Activated T-helper 9 cell treated with anti-CD3 and anti-CD28 coated beads, Interleukin-2, amount 50 U/mL, for 16 hours (primary cell): ENCODE data around the gene CLEC17A.
"Not testable (repeated sequence)": the region's sequence is repeated elsewhere in the genome, so short reads cannot be mapped to it uniquely, and the experiment has no call there.

ENCODE experiments used
- DNase-seq: peaks from one replicate; pipeline ENCODE4 v3.0.0-alpha.2; 2020; ENCODE audit warnings: low read depth

The CLEC17A gene

GRCh38 chr19:14582894-14583340 lies at the start of gene CLEC17A:
CLEC17A (plus strand) TSS chr19:14583084; CDS start chr19:14583161, 77 bp downstream.
- no peak for DNase-seq

- no peak for DNase-seq
These were observed 49.4 kb upstream of the CLEC17A start for GRCh38 chr19:14533450-14533849.

GRCh38 chr19:14536926-14537692 lies 45.8 kb upstream of the CLEC17A start:
- DNase-seq, result no peak

- no peak for DNase-seq
These were observed 42.0 kb upstream of the CLEC17A start for GRCh38 chr19:14540741-14541525.

DNA sequence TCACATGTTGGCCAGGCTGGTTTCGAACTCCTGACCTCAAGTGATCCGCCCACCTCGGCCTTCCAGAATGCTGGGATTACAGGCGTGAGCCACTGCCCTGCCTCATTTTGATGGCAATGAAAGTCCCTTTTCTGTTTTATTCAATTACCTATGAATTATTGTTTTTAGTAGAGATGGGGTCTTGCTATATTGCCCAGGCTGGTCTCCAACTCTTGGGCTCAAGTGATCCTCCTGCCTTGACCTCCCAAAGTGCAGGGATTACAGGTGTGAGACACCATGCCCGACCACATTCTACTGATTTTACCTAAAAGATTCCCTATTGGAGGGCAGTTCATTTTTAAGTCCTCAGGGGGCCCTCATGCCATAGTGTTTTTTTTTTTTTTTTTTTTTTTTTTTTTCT lies 40.9 kb upstream of the CLEC17A start:
- DNase-seq, result not testable (repeated sequence)

DNA sequence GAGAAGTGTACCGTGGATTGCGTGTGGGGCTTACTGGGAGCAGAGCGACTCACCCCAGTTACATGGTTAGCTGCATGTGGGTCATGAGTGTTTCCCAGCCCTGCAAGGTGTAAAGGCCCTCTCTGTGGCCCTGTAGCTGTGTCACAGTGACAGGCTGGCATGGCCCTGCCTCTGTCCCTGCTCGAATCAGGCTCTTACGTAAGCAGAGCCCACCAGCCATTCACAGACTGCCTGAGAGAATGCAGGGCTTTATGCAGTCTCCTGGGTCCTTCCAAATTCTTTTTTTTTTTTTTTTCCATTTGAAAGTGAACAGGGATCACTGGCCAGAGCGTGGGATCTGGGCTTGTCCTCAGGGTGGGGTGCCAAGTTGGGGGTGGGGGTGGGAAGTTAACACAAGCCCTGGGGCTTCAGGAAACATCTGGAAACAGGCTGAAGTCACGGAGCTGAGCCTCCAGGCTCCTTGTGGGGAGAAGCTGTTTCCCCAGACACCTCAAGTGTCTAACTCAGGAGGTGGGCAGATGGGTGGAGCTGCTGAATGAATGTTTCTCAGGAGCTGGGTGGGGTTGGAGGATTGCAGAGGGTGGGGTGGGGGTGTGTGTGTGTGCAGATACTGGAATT lies 40.1 kb upstream of the CLEC17A start:
- DNase-seq, result no peak

GRCh38 chr19:14544047-14544446 lies 38.8 kb upstream of the CLEC17A start:
- DNase-seq, result no peak

DNA sequence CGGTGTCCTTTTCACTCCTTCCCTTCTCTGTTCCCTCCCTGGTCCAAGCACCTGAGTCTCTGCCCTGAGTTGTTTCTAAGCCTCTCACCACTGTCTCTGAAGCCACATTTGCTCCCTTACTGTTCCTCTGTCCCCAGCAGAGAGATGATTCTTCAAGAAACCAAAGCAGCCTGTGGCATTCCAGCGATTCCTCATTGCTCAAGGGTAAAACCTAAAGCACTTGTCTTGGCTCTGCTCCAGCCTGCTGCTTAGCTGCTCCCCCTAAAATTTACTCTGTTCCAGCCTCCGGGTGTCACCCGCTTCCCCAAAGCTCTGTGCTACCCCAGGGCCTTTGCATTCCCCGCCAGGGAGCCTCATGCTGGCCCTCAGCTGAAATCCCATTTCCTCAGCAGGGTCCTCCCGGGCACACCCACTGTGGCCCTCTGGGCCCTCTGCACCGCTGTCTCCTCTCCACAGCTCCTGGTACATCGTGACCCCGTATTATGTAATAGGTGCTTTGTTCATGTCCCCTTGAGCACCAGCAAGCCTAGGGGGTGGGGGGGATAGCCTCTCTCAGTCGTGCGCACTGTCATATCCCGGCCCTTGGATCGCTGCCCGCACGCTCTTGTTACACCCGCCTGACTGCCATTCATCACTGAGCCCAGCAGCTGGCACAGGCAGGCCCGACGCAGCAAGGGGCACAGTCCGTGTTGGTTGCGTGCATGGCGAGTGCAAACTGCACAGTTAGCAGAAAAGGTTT lies 37.7 kb upstream of the CLEC17A start:
- DNase-seq, result no peak

DNA sequence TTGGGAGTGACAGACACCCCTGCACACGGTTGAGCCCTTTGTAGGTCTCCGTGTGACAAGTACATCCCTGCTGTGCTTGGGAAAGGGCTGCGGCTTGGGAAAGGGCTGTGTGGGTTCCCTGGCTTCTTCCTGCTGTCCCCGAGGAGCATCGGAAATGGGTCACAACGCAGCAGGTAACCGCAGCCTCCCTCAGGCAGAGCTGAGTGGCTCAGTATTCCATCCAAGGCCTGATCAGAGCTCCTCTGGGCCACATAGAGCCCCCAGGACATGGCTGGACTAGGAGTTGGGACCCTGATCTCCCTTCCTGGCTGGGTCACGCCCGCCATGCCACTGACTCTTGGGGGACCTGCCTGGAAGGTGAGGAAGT lies 37.2 kb upstream of the CLEC17A start:
- no peak for DNase-seq

- DNase-seq, result no peak
These were observed 32.6 kb upstream of the CLEC17A start for GRCh38 chr19:14550201-14550754.

DNA sequence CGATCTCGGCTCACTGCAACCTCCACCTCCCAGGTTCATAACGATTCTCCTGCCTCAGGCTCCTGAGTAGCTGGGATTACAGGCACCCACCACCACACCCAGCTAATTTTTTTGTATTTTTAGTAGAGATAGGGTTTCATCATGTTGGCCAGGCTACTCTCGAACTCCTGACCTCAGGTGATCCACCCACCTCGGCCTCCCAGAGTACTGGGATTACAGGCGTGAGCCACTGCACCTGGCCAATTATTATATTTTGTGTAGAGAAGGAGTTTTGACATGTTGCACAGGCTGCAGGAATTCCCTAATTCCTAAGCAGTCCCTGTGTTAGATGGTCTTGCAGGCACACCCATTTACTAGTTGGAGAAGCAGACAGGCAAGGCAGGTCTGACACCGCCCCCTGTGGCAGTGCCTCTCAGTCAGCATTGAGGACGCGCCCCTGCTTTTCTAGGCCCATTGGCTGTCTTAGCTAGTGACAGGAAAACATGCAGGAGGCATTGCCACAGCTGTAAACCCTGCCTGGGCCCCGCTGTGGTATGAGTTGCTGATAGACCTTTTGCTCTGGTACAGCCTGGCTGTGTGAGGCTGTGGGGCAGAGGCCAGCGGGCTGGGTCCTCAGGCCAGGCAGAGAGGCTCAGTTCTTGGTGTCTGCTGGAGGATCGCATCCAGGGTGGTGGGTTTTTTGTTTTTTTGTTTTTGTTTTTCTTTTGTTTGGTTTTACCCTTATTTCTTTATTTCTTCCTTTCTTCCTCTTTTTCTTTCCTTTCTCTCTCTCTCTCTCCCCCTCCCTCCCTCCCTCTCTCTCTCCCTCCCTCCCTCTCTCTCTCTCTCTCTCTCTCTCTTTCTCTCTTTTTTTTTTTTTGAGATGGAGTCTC lies 31.5 kb upstream of the CLEC17A start:
- peak; percentile 44 for DNase-seq

DNA sequence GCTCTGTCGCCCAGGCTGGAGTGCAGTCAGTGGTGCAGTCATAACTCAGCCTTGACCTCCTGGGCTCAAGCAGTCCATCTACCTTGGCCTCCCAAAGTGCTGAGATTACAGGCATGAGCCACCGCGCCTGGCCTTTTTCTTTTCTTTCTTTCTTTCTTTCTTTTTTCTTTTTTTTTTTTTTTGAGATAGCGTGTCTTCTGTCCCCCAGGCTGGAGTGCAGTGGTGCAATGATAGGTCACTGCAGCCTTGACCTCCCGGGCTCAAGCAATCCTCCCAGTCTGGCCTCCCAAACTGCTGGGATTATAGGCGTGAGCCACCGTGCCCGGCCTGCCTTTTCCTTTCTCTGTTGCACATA lies 30.9 kb upstream of the CLEC17A start:
- not testable (repeated sequence) for DNase-seq

DNA sequence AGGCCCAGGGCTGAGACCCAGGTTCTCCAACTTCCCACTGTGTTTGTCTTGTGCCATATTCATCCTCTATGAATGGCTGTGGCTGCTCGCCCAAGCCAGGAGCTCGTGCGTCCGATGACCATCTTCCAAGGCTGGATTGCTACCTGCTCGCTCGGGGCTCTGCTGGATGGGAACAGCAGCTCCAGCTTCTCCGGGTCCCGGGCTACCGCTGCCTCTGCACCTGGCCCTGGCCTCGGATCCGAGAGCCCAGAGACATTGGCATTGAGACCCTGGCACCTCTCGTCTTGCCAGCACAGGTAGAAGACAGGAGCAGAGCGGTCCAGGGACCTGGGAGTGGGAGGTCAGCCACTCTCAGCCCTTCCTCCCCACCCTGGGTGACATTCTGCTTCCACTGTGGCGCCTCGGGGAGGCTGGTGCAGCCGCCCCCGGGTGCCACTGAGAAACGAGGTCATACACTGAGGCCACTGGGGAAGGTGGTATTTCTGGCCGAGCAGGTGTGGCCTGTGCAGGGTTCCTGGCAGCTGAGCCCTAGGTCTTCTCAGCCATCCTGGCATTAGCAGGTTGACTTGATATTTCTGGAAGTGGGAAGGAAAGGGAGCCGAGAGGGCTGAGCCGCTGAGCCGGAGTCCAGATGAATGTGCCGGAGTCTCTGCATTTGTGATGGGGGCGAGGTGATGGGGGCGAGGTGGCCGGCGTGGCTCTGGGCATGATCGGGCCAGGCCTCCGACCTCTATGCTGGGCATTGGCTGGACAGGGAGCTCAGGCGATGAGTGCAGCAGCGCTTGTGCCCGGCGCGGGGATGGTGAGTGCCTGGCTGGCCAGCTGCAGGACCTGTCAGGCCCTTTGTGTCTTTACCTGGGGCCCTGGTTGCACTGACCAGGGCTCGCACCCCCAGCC lies 29.6 kb upstream of the CLEC17A start:
- DNase-seq, result no peak

DNA sequence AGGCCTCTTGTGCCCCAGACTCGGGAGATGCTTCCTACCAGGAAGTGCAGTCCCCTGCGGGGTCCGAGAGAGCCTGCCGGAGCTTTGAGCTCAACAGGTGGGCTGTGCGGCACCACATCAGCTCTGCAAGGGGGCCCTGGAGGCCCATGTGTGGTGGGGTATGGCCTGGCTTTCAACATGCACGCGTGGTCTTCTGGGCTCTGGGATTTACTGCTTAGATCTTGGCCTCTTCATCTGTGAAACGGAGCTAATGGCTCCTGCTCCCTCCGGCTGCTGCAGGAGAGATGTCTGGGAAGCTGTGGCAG lies 29.0 kb upstream of the CLEC17A start:
- DNase-seq, result no peak

DNA sequence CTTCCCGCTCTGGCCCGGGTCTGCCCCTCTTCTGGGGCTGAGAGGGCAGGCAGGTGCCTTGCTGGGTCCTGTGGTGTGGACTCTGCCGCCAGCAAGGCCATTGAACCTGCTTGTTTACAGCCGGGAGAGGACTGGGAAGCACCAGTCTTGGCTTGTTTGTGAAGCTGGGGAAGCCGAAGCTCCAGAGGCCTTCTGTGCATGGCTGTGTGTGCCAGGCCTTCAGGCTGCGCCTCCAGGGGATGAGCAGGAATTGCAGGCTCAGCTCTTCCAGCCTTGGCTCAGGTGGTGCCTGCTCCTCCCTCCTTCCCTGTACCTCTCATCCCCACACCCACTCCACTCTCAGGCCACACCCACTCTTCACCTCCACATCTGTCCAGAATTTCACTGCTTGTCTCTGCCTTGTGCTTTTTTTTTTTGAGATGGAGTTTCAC lies 28.5 kb upstream of the CLEC17A start:
- no peak for DNase-seq

GRCh38 chr19:14555918-14556661 lies 26.8 kb upstream of the CLEC17A start:
- no peak for DNase-seq

- peak; percentile 65 for DNase-seq
These were observed 26.2 kb upstream of the CLEC17A start for GRCh38 chr19:14556662-14557188.

- no peak for DNase-seq
These were observed 24.4 kb upstream of the CLEC17A start for GRCh38 chr19:14558370-14559066.
